ENCODE data around the gene SPEG. TPM values are rescaled to one million over a fixed set of nuclear protein-coding genes. Genes with fewer than 3 reads are reported as not detected.

Gene SPEG
- total RNA-seq, 2 donors from 2014 or later, result 2.9 to 3.6 TPM

DNA sequence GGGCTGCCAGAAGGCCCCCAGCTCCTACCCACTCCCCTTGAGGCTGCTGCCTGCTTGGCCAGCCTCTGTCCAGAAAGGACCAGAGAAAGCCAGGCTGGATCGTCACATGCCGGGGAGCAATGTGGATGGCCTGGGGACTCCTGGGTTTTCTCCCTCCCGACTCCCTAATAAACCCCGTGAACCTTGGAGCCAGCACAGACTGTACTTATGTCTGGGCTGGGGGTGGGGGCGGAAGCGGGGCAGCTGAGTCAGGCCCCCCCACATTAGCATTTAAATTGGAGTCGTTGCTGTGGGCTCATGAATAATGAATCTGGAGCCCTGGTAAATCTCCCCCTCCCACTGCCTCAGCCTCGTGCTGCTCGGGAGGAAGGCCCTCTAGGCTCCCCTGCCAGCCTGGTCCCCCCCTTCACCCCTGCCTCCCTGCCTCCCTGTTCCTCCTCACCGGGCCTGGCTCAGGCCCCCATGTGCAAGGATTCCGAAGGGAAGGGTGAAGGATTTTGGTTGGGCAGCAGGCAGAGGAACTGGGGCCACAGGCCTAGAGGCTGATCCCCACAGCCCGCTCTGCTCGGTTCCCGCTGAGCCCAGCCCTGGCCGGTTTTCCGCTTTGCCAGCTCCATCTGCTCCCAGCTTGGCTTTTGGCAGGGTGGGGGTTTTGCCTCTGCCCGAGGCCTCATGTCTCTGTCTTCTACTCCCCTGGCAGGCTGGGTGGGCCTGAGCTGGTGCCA, 72.3 kb downstream of the SPEG start:
- H3K4me1 ChIP-seq, result peaks cover 16% of the 10 kb centered on the region
- no peaks in the 10 kb centered on the region for H3K9me3 ChIP-seq
- peaks cover 0 to 15% of the 10 kb centered on the region in 2 donors for H3K36me3 ChIP-seq (replicated peaks in 1 of 2; ENCODE audit: insufficient read depth in 1 of 2, low read depth in 2 of 2)
- H3K27ac ChIP-seq, result no peak overlapping the region
- TF ChIP-seq, protein P1, sequence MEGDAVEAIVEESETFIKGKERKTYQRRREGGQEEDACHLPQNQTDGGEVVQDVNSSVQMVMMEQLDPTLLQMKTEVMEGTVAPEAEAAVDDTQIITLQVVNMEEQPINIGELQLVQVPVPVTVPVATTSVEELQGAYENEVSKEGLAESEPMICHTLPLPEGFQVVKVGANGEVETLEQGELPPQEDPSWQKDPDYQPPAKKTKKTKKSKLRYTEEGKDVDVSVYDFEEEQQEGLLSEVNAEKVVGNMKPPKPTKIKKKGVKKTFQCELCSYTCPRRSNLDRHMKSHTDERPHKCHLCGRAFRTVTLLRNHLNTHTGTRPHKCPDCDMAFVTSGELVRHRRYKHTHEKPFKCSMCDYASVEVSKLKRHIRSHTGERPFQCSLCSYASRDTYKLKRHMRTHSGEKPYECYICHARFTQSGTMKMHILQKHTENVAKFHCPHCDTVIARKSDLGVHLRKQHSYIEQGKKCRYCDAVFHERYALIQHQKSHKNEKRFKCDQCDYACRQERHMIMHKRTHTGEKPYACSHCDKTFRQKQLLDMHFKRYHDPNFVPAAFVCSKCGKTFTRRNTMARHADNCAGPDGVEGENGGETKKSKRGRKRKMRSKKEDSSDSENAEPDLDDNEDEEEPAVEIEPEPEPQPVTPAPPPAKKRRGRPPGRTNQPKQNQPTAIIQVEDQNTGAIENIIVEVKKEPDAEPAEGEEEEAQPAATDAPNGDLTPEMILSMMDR (IDR thresholded peaks at IDR 0.05), result no peak
- no peak for TF ChIP-seq POLR2A (IDR thresholded peaks at IDR 0.05)
- intact Hi-C loops (cut with DNase I), result no loop called here
- 66 to 82% methylated on average over 13 to 16 of the region's 17 CpGs for WGBS, 2 donors
- DNase-seq (no peak), ATAC-seq (no peak)
- H3K27me3 ChIP-seq, result peaks cover 0 to 10% of the 10 kb centered on the region in 2 donors
- no peak overlapping the region for H3K4me3 ChIP-seq

DNA sequence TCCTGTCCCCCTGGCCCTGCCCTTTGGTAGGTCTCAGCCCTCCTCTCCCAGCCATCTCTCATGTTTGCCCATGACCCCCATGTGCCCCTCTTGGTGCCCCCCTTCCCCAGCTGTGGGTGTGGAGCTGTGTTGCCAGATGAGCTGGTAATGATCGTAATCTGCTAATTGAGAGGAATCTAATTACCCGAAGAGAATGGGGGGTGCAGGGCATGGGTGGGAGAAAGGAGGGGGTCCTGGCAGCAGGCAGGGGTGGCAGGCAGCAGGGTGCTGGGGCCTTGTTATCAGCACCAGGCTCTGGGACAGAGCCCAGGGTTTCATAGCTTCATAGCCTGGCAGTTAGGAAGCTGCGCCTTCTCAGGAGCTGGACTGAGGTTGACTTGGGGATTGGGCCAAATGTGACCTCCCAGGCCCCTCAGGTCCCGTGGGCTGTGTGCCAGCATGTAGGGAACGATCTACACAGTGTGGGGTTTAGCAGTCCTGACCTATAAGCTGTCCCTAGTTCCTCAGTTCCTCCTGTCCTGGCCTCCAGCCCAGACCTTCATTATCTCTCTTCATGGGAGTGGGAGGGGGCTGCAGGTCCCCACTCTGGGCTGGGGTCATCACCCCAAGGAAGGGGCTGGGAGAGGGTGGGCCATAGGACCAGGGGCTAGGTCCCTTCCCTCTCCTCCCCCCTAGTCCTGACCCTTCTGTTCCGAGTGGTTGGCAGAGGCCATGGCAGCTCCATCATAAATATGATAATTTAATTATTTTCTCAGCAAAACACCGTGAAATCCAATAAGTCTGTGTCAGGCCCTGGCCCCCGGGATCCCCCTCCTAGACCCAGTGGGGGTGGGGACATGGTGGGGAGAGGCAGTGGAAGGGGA, 73.2 kb downstream of the SPEG start:
- DNase-seq, result no peak
- Histone ChIP-seq H3K36me3 (replicated peaks in 1 of 2; ENCODE audit: insufficient read depth in 1 of 2, low read depth in 2 of 2) (peaks cover 0 to 15% of the 10 kb centered on the region in 2 donors), H3K4me3 (no peak overlapping the region), H3K4me1 (peaks cover 19% of the 10 kb centered on the region), H3K9me3 (no peaks in the 10 kb centered on the region), H3K27ac (no peak overlapping the region), H3K27me3 (peaks cover 0 to 10% of the 10 kb centered on the region in 2 donors)
- 42 to 48% methylated on average over 6 to 8 of the region's 8 CpGs for WGBS, 2 donors
- intact Hi-C loops (cut with DNase I), result no loop called here
- TF ChIP-seq, protein P1 (IDR thresholded peaks at IDR 0.05), result no peak
- TF ChIP-seq POLR2A (IDR thresholded peaks at IDR 0.05), result no peak
- ATAC-seq, result no peak

DNA sequence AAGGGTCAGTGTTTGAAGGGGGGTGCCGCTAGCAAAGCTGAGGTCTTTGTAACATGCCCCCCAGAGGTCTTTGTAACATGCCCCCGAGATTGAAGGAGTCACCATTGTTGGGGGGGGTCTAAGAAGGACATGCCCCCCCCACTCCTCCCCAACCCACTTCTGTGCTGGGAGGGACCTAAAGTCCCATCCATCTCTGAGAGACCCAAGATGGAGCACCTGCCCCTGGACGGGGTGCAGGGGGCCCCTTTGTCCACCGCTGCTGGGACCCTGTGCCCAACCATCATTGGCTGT, 73.7 kb downstream of the SPEG start:
- Histone ChIP-seq H3K27me3 (peaks cover 0 to 12% of the 10 kb centered on the region in 2 donors), H3K4me1 (peaks cover 21% of the 10 kb centered on the region), H3K27ac (no peak overlapping the region), H3K9me3 (no peaks in the 10 kb centered on the region), H3K4me3 (no peak overlapping the region), H3K36me3 (replicated peaks in 1 of 2; ENCODE audit: insufficient read depth in 1 of 2, low read depth in 2 of 2) (peaks cover 0 to 14% of the 10 kb centered on the region in 2 donors)
- intact Hi-C loops (cut with DNase I), result no loop called here
- ATAC-seq, result no peak
- 69 to 88% methylated on average over 2 to 4 of the region's 4 CpGs for WGBS, 2 donors
- no peak for DNase-seq
- TF ChIP-seq, protein P1 (IDR thresholded peaks at IDR 0.05), result no peak
- TF ChIP-seq POLR2A (IDR thresholded peaks at IDR 0.05), result no peak

DNA sequence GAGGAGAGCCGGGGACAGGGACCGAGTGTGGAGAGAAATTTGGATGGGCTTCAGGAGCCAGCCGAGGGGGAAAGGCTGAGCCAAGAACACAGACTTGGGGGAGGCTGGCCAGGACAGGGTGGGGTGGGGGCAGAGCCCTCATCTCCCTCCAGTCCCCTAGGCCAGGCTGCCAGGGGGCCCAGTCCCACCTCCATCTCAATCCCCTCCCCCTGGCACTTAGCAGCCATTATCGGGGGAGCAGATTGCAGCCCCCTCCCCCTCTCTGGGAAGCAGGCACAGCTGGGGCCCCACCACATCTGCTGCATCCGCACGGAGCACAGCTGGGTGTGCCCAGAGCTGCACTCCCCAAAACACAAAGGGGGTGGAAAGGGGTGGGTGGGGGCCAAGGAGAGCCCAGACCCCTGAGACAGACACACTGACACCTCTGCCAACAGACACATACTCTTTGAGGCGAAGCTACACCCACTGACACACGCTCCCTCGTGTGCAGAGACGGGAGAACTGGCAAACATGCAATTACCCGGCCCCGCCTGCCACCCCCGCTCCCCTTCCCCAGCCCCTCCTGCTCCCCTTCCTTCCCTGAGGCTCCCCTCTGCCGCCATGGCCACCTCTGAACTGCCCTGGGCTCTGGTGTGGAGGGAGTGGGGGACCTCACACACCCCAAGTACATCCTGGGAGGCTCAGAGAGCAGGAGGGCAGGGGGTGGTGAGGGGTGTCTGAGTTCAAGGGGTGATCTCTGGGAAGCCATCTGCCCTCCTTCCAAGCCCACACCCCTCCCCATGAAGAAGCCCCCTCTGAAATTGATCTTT, 74.5 kb downstream of the SPEG start:
- Histone ChIP-seq H3K27ac (no peak overlapping the region), H3K4me1 (peaks cover 25% of the 10 kb centered on the region), H3K27me3 (peaks cover 0 to 16% of the 10 kb centered on the region in 2 donors), H3K4me3 (no peak overlapping the region), H3K36me3 (replicated peaks in 1 of 2; ENCODE audit: insufficient read depth in 1 of 2, low read depth in 2 of 2) (peaks cover 0 to 11% of the 10 kb centered on the region in 2 donors), H3K9me3 (no peaks in the 10 kb centered on the region)
- intact Hi-C loops (cut with DNase I), result no loop called here
- 9 to 14% methylated on average over 9 to 14 of the region's 14 CpGs for WGBS, 2 donors
- TF ChIP-seq, protein P1 (IDR thresholded peaks at IDR 0.05), result no peak
- TF ChIP-seq POLR2A (IDR thresholded peaks at IDR 0.05), result no peak
- DNase-seq (no peak), ATAC-seq (peak; percentile 25)

All from body of pancreas (tissue), 4 donors.